Neural cell (in vitro differentiated cells): ENCODE measurements around the gene VARS2. TPM values are rescaled to one million over a fixed set of nuclear protein-coding genes. Genes with fewer than 3 reads are reported as not detected.

Source experiments
- H2AFZ ChIP-seq: fragments of 200-600, 300-800 bp; sonication (generic), shearing (Covaris generic); 2 replicates; pipeline ENCODE4 v1.6.0; 2014; ENCODE audit warnings: low read depth, mild to moderate bottlenecking, antibody characterized with exemption, low read length, moderate library complexity
- H3F3A ChIP-seq: fragments of 200-600 bp; shearing (Covaris generic); 2 replicates; pipeline ENCODE4 v1.6.1; 2016; ENCODE audit warnings: mild to moderate bottlenecking, moderate library complexity, mixed read lengths, antibody characterized with exemption, low read length; ENCODE audit not compliant: insufficient read depth, poor library complexity, severe bottlenecking
- H3K27ac ChIP-seq: fragments of 200-600, 300-800 bp; sonication (generic), shearing (Covaris generic); 2 replicates; pipeline ENCODE4 v1.5.1; 2014; ENCODE audit warnings: mild to moderate bottlenecking, low read length, moderate library complexity
- H3K27me3 ChIP-seq: fragments of 300-800, 200-600 bp; sonication (generic), shearing (Covaris generic); 2 replicates; pipeline ENCODE4 v1.6.0; 2014; ENCODE audit warnings: mild to moderate bottlenecking, low read depth, low read length, moderate library complexity; ENCODE audit not compliant: insufficient read depth
- H3K36me3 ChIP-seq: fragments of 300-800, 200-600 bp; sonication (generic), shearing (Covaris generic); 2 replicates; pipeline ENCODE4 v1.5.1; 2014; ENCODE audit warnings: mild to moderate bottlenecking, antibody characterized with exemption, low read length, moderate library complexity; ENCODE audit not compliant: insufficient read depth
- H3K4me2 ChIP-seq: fragments of 300-800, 200-600 bp; sonication (generic), shearing (Covaris generic); 2 replicates; pipeline ENCODE4 v1.6.0; 2014; ENCODE audit warnings: mild to moderate bottlenecking, low read length
- H3K4me3 ChIP-seq: fragments of 300-800, 200-600 bp; sonication (generic), shearing (Covaris generic); 2 replicates; pipeline ENCODE4 v1.5.1; 2014; ENCODE audit warnings: mild to moderate bottlenecking, low read length, moderate library complexity
- H3K79me2 ChIP-seq: fragments of 200-600 bp; shearing (Covaris generic); replicated peaks from 2 replicates; pipeline ENCODE4 v1.6.0; 2014; ENCODE audit warnings: mild to moderate bottlenecking, low read length, moderate library complexity; ENCODE audit not compliant: insufficient read depth
- H3K9ac ChIP-seq: fragments of 300-800, 200-600 bp; sonication (generic), shearing (Covaris generic); 2 replicates; pipeline ENCODE4 v1.6.1; 2016; ENCODE audit warnings: mild to moderate bottlenecking, low read length, mixed read lengths
- H3K9me2 ChIP-seq: fragments of 200-600 bp; shearing (Covaris generic); 2 replicates; pipeline ENCODE4 v1.6.1; 2016; ENCODE audit warnings: mild to moderate bottlenecking, low read length, mixed read lengths; ENCODE audit not compliant: insufficient read depth
- H3K9me3 ChIP-seq: fragments of 200-600, 300-800 bp; sonication (generic), shearing (Covaris generic); 2 replicates; pipeline ENCODE4 v1.6.1; 2016; ENCODE audit warnings: mild to moderate bottlenecking, mixed run types, low read length, moderate library complexity, mixed read lengths
- H4K20me1 ChIP-seq: fragments of 200-600 bp; shearing (Covaris generic); 2 replicates; pipeline ENCODE4 v1.6.1; 2016; ENCODE audit warnings: mild to moderate bottlenecking, mixed run types; ENCODE audit not compliant: insufficient read depth
- CTCF ChIP-seq: fragments of 450-650 bp; IDR thresholded peaks from 2 replicates; pipeline ENCODE4 v1.5.1; 2014; ENCODE audit warnings: antibody characterized with exemption, mild to moderate bottlenecking, moderate library complexity; ENCODE audit not compliant: poor library complexity, severe bottlenecking
- EP300 ChIP-seq: fragments of 450-650 bp; conservative IDR thresholded peaks from 2 replicates; pipeline ENCODE4 v1.6.1; 2014; ENCODE audit warnings: antibody characterized with exemption, mild to moderate bottlenecking, moderate library complexity; ENCODE audit not compliant: poor library complexity, severe bottlenecking
- EZH2 ChIP-seq: fragments of 200-600, 300-800 bp; shearing (Covaris generic), sonication (generic); IDR thresholded peaks from 2 replicates; pipeline ENCODE4 v1.6.1; 2014; ENCODE audit warnings: antibody characterized with exemption, low read length, borderline replicate concordance, mild to moderate bottlenecking; ENCODE audit not compliant: insufficient read depth, poor library complexity, severe bottlenecking
- MXI1 ChIP-seq: fragments of 450-650 bp; conservative IDR thresholded peaks from 2 replicates; pipeline ENCODE4 v1.6.1; 2014; ENCODE audit warnings: antibody characterized with exemption, mild to moderate bottlenecking; ENCODE audit not compliant: poor library complexity, severe bottlenecking
- POLR2AphosphoS5 ChIP-seq: IDR thresholded peaks from 2 replicates; pipeline ENCODE4 v1.6.1; 2012
- RAD21 ChIP-seq: fragments of 450-650 bp; conservative IDR thresholded peaks from 2 replicates; pipeline ENCODE4 v1.6.1; 2014; ENCODE audit warnings: antibody characterized with exemption, mild to moderate bottlenecking, moderate library complexity
- REST ChIP-seq: IDR thresholded peaks from 2 replicates; pipeline ENCODE4 v1.6.1; 2012; ENCODE audit warnings: borderline replicate concordance
- SMC3 ChIP-seq: fragments of 450-650 bp; conservative IDR thresholded peaks from 2 replicates; pipeline ENCODE4 v1.6.1; 2014; ENCODE audit warnings: antibody characterized with exemption, mild to moderate bottlenecking, moderate library complexity; ENCODE audit not compliant: poor library complexity
- TAF1 ChIP-seq: IDR thresholded peaks from 2 replicates; pipeline ENCODE4 v1.6.1; 2012; ENCODE audit warnings: low read depth
- polyA plus RNA-seq: library from polyadenylated mRNA; depleted of rRNA; stranded (reverse); fragments of >200 nt; gene quantifications from 2 replicates; pipeline ENCODE4 v1.2.3, GENCODE V29; 2014

VARS2 gene
- polyA plus RNA-seq, 1 donor from 2014 or later = 93.4 TPM

- no peak overlapping the region for H2AFZ ChIP-seq
- no peaks in the 10 kb centered on the region for H3K36me3 ChIP-seq
- no peaks in the 10 kb centered on the region for H3K9me2 ChIP-seq
- H3K9me3 ChIP-seq = peaks cover 6% of the 10 kb centered on the region
- TF ChIP-seq SMC3 (no peak), RAD21 (no peak), EP300 (no peak), REST (no peak), TAF1 (no peak), EZH2 (no peak), CTCF (no peak), POLR2AphosphoS5 (no peak), MXI1 (no peak)
- no peaks in the 10 kb centered on the region for H3K79me2 ChIP-seq
- no peak overlapping the region for H3K9ac ChIP-seq
- H3K27ac ChIP-seq = no peak overlapping the region
- no peak overlapping the region for H3K4me2 ChIP-seq
- no peaks in the 10 kb centered on the region for H3K27me3 ChIP-seq
- H4K20me1 ChIP-seq = no peaks in the 10 kb centered on the region
- H3K4me3 ChIP-seq = no peak overlapping the region
- H3F3A ChIP-seq = no peaks in the 10 kb centered on the region
Measured at GRCh38 chr6:30947231-30947630, 33.2 kb downstream of the VARS2 start.

- Histone ChIP-seq H2AFZ (no peak overlapping the region), H3K4me2 (no peak overlapping the region), H3K9me3 (peaks cover 6% of the 10 kb centered on the region), H3K4me3 (no peak overlapping the region), H3K27ac (no peak overlapping the region), H3K36me3 (no peaks in the 10 kb centered on the region), H3K79me2 (no peaks in the 10 kb centered on the region), H3K9me2 (no peaks in the 10 kb centered on the region), H4K20me1 (no peaks in the 10 kb centered on the region), H3K9ac (no peak overlapping the region), H3F3A (no peaks in the 10 kb centered on the region), H3K27me3 (peaks cover 3% of the 10 kb centered on the region)
- no peak for TF ChIP-seq EZH2
- TF ChIP-seq EP300 = no peak
- TF ChIP-seq REST = no peak
- TF ChIP-seq RAD21 = no peak
- no peak for TF ChIP-seq TAF1
- no peak for TF ChIP-seq CTCF
- no peak for TF ChIP-seq POLR2AphosphoS5
- no peak for TF ChIP-seq MXI1
Measured at GRCh38 chr6:30948811-30949210, 34.8 kb downstream of the VARS2 start.
